ENCODE data around the gene FSD1L. TPM values are rescaled to one million over a fixed set of nuclear protein-coding genes. Genes with fewer than 3 reads are reported as not detected.

Gene FSD1L
- total RNA-seq, 2 donors from 2014 or later = 13.4 to 14.3 TPM

DNA sequence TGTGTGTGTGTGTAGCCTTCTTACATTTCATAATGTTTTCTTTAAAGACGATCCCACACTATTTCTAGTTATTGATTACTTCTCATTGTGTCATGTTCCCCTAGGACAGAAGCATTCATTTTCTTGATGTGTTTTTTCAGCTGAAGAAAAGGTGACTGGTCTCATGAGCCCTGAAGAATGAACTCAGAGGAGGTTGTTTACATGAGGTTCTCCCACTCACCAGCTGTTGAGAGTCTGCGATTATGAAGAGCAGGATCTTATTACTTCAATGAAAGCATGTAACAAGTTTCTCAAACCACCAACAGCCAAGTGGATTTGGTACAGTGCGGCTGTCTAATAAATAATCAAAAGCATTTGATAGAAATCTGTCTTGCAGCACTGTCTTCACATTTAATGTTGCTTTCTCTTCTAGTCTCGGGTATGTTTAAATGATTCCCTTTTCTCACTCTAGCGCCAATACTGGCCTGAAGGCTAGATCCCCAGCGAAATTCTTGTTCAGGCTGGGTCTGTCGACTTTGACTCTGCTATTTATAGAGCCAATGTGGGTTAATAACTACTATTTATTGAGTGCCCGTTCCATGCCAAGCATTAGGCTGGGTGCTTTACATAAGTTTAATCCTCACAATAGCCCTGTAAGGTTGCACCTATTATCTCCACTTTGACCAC is 9.6 kb upstream of the FSD1L start:
- H3K9me3 ChIP-seq (ENCODE audit: control insufficient read depth, low read length) = peaks cover 38% of the 10 kb centered on the region
- WGBS, 2 experiments (ENCODE audit: insufficient coverage in 1 of 2, insufficient read length in 1 of 2) = 86 to 92% methylated on average over 4 to 7 of the region's 8 CpGs
- H3K4me1 Mint-ChIP-seq = peaks cover 18% of the 10 kb centered on the region

DNA sequence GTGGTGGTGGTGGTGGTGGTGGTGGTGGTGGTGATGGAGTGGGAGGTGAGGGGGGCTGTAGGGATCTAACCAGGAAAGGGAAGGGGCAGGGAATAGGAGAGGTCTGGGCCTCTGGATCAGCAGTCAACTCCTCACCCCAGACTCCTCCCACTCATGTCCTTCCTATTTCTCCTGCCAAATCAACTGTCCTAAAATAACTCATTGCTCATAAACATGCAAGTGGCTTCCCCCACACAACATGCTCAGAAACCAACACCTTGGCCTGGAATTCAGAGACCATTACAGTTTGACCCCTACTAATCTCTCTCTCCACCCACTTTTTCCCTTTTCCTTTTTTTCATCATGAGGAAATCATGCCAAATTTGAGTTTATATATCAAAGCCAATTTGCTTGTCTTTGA is 8.4 kb upstream of the FSD1L start:
- peak overlapping the region; percentile 30 for H3K4me3 ChIP-seq (ENCODE audit: low read length)
- Mint-ChIP-seq H3K4me1 (peaks cover 24% of the 10 kb centered on the region), H3K9me3 (peaks cover 39% of the 10 kb centered on the region), H3K27me3 (ENCODE audit: insufficient read depth) (no peaks in the 10 kb centered on the region), H3K4me3 (no peak overlapping the region), H3K27ac (no peak overlapping the region), H3K36me3 (ENCODE audit: low read depth) (peaks cover 10% of the 10 kb centered on the region)
- H3K27me3 ChIP-seq (ENCODE audit: control insufficient read depth, insufficient read depth, low read length, poor library complexity, severe bottlenecking) = no peaks in the 10 kb centered on the region
- H3K9me3 ChIP-seq (ENCODE audit: control insufficient read depth, low read length) = peaks cover 32% of the 10 kb centered on the region
- no peaks in the 10 kb centered on the region for H3K36me3 ChIP-seq (ENCODE audit: control insufficient read depth, insufficient read depth, low read length)
- TF ChIP-seq, protein P1, sequence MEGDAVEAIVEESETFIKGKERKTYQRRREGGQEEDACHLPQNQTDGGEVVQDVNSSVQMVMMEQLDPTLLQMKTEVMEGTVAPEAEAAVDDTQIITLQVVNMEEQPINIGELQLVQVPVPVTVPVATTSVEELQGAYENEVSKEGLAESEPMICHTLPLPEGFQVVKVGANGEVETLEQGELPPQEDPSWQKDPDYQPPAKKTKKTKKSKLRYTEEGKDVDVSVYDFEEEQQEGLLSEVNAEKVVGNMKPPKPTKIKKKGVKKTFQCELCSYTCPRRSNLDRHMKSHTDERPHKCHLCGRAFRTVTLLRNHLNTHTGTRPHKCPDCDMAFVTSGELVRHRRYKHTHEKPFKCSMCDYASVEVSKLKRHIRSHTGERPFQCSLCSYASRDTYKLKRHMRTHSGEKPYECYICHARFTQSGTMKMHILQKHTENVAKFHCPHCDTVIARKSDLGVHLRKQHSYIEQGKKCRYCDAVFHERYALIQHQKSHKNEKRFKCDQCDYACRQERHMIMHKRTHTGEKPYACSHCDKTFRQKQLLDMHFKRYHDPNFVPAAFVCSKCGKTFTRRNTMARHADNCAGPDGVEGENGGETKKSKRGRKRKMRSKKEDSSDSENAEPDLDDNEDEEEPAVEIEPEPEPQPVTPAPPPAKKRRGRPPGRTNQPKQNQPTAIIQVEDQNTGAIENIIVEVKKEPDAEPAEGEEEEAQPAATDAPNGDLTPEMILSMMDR (conservative IDR thresholded peaks at IDR 0.05) = no peak
- no peak for DNase-seq
- no peak overlapping the region for H3K27ac ChIP-seq (ENCODE audit: low read depth, low read length)
- no peak overlapping the region for H3K9ac ChIP-seq (ENCODE audit: extremely low read depth, low read length, poor library complexity, severe bottlenecking)
- peaks cover 6% of the 10 kb centered on the region for H3K4me1 ChIP-seq (ENCODE audit: control insufficient read depth, insufficient read depth, low read length)

More for the DNA sequence above, 9.6 kb upstream of the FSD1L start:
- Histone ChIP-seq H3K27me3 (ENCODE audit: control insufficient read depth, insufficient read depth, low read length, poor library complexity, severe bottlenecking) (no peaks in the 10 kb centered on the region), H3K27ac (ENCODE audit: low read depth, low read length) (no peak overlapping the region), H3K36me3 (ENCODE audit: control insufficient read depth, insufficient read depth, low read length) (no peaks in the 10 kb centered on the region), H3K4me1 (ENCODE audit: control insufficient read depth, insufficient read depth, low read length) (peaks cover 3% of the 10 kb centered on the region), H3K9ac (ENCODE audit: extremely low read depth, low read length, poor library complexity, severe bottlenecking) (no peak overlapping the region), H3K4me3 (ENCODE audit: low read length) (peak overlapping the region; percentile 10)
- H3K4me3 Mint-ChIP-seq = peak overlapping the region; percentile 3
- H3K27me3 Mint-ChIP-seq (ENCODE audit: insufficient read depth) = no peaks in the 10 kb centered on the region
- no peak for DNase-seq
- H3K27ac Mint-ChIP-seq = peak overlapping the region; percentile 86
- TF ChIP-seq, protein P1 (conservative IDR thresholded peaks at IDR 0.05) = no peak
- peaks cover 42% of the 10 kb centered on the region for H3K9me3 Mint-ChIP-seq
- H3K36me3 Mint-ChIP-seq (ENCODE audit: low read depth) = peaks cover 10% of the 10 kb centered on the region

DNA sequence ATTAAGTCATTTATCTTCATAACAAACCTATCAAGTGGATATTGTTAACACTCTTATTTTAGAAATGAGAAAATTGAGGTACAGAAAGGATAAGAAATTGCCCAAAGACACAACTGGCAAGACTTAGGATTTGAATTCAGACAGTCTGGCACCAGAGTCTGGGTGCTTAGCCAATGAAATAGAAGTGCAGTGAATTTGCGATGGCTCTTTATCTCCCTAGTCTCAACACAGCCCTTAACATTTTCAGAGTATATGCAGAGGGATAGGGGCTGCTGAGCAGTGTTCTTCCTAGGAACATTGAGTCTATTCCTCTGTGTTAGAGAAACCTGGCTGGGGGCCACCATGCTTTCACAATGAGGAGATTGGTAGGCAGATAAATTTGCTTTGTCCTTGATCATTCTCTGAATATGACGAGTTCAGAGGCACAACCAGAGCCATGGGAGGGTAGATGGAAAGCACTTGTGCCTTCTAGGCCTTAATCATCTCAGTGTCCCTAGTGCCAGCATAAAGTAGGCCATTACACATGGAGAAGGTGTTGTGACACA is 6.1 kb upstream of the FSD1L start:
- H3K4me1 Mint-ChIP-seq = peaks cover 35% of the 10 kb centered on the region
- no peak overlapping the region for H3K9ac ChIP-seq (ENCODE audit: extremely low read depth, low read length, poor library complexity, severe bottlenecking)

More for the DNA sequence above, 6.1 kb upstream of the FSD1L start:
- peaks cover 12% of the 10 kb centered on the region for H3K9me3 ChIP-seq (ENCODE audit: control insufficient read depth, low read length)
- H3K36me3 ChIP-seq (ENCODE audit: control insufficient read depth, insufficient read depth, low read length) = no peaks in the 10 kb centered on the region
- H3K9me3 Mint-ChIP-seq = peaks cover 19% of the 10 kb centered on the region
- no peak for DNase-seq
- no peak overlapping the region for H3K4me3 Mint-ChIP-seq
- peaks cover 16% of the 10 kb centered on the region for H3K4me1 ChIP-seq (ENCODE audit: control insufficient read depth, insufficient read depth, low read length)
- no peaks in the 10 kb centered on the region for H3K27me3 Mint-ChIP-seq (ENCODE audit: insufficient read depth)
- H3K27me3 ChIP-seq (ENCODE audit: control insufficient read depth, insufficient read depth, low read length, poor library complexity, severe bottlenecking) = no peaks in the 10 kb centered on the region
- H3K27ac ChIP-seq (ENCODE audit: low read depth, low read length) = no peak overlapping the region
- no peak overlapping the region for H3K27ac Mint-ChIP-seq
- TF ChIP-seq, protein P1 (conservative IDR thresholded peaks at IDR 0.05) = no peak
- H3K4me3 ChIP-seq (ENCODE audit: low read length) = no peak overlapping the region
- H3K36me3 Mint-ChIP-seq (ENCODE audit: low read depth) = peaks cover 4% of the 10 kb centered on the region
- WGBS, 2 experiments (ENCODE audit: insufficient coverage in 1 of 2, insufficient read length in 1 of 2) = 94 to 100% methylated on average over 2 of the region's 2 CpGs

Measured in endodermal cell (in vitro differentiated cells).